ENCODE measurements around the gene NEMP1. TPM values are rescaled to one million over a fixed set of nuclear protein-coding genes. Genes with fewer than 3 reads are reported as not detected.

Gene NEMP1
- total RNA-seq, 1 donor from 2014 or later, result 27.6 TPM

GRCh38 chr12:57087691-57088353, 9.2 kb upstream of the NEMP1 start:
- peak overlapping the region; percentile 96 for H3K27ac Mint-ChIP-seq
- H3K36me3 Mint-ChIP-seq (ENCODE audit: low read depth), result peaks cover 27% of the 10 kb centered on the region
- H3K4me3 Mint-ChIP-seq, result peak overlapping the region; percentile 88
- H3K4me1 Mint-ChIP-seq, result peaks cover 51% of the 10 kb centered on the region
- DNase-seq (peak; percentile 74), ATAC-seq (ENCODE audit: low read depth) (peak; percentile 40)
- ChIA-PET POLR2A (interaction anchor here (0.6 to 16.5 kb wide), 6 partner anchors 13 to 362 kb away, joined by 3 to 692 read pairs (median 8); partner anchors contain the start of genes NEMP1 and STAT6), CTCF (interaction anchor here (3.0 to 10.6 kb wide), 2 partner anchors 17 to 24 kb away, joined by 22 to 102 read pairs; partner anchors contain the start of gene STAT6)
- no peaks in the 10 kb centered on the region for H3K9me3 Mint-ChIP-seq
- H3K27me3 Mint-ChIP-seq, result no peaks in the 10 kb centered on the region
- intact Hi-C loops (cut with micrococcal nuclease), result loop anchor here (1.0 to 5.0 kb wide), 10 partner anchors 10 to 971 kb away; partner anchors contain the start of genes MBD6, NEMP1, PRIM1 and PTGES3
- TF ChIP-seq CTCF (IDR thresholded peaks at IDR 0.05), result no peak

GRCh38 chr12:57087010-57087690, 8.6 kb upstream of the NEMP1 start:
- DNase-seq, result peak; percentile 80
- POLR2A ChIA-PET, result interaction anchor here (0.7 to 16.5 kb wide), 6 partner anchors 13 to 408 kb away, joined by 3 to 692 read pairs (median 12); partner anchors contain the start of genes LRP1, NEMP1 and STAT6
- peak; percentile 43 for ATAC-seq (ENCODE audit: low read depth)
- no peaks in the 10 kb centered on the region for H3K27me3 Mint-ChIP-seq
- no peaks in the 10 kb centered on the region for H3K9me3 Mint-ChIP-seq
- intact Hi-C loops (cut with micrococcal nuclease), result loop anchor here (1.0 to 5.0 kb wide), 8 partner anchors 9 to 970 kb away; partner anchors contain the start of genes MBD6, NEMP1, PTGES3 and R3HDM2
- H3K4me3 Mint-ChIP-seq, result peak overlapping the region; percentile 92
- H3K36me3 Mint-ChIP-seq (ENCODE audit: low read depth), result peaks cover 20% of the 10 kb centered on the region
- peaks cover 46% of the 10 kb centered on the region for H3K4me1 Mint-ChIP-seq
- peak overlapping the region; percentile 96 for H3K27ac Mint-ChIP-seq
- TF ChIP-seq CTCF (IDR thresholded peaks at IDR 0.05), result no peak
- CTCF ChIA-PET, result interaction anchor here (3.0 to 10.6 kb wide), 2 partner anchors 17 to 25 kb away, joined by 22 to 102 read pairs; partner anchors contain the start of gene STAT6

- Mint-ChIP-seq H3K27me3 (no peaks in the 10 kb centered on the region), H3K27ac (peak overlapping the region; percentile 96), H3K9me3 (no peaks in the 10 kb centered on the region), H3K36me3 (ENCODE audit: low read depth) (peaks cover 14% of the 10 kb centered on the region), H3K4me1 (peaks cover 41% of the 10 kb centered on the region), H3K4me3 (peak overlapping the region; percentile 92)
- ChIA-PET CTCF (interaction anchor here (0.6 to 10.6 kb wide), 3 partner anchors 16 to 25 kb away, joined by 4 to 102 read pairs (median 22); partner anchors contain the start of gene STAT6), POLR2A (interaction anchor here (0.6 to 16.5 kb wide), 6 partner anchors 12 to 408 kb away, joined by 3 to 692 read pairs (median 6); partner anchors contain the start of genes LRP1, NEMP1 and STAT6)
- DNase-seq (no peak), ATAC-seq (ENCODE audit: low read depth) (no peak)
- intact Hi-C loops (cut with micrococcal nuclease), result loop anchor here (1.0 to 5.0 kb wide), 8 partner anchors 8 to 969 kb away; partner anchors contain the start of genes MBD6, NEMP1, PTGES3 and R3HDM2
- no peak for TF ChIP-seq CTCF (IDR thresholded peaks at IDR 0.05)
Observed at GRCh38 chr12:57086493-57087009, 8.0 kb upstream of the NEMP1 start.

- Mint-ChIP-seq H3K9me3 (no peaks in the 10 kb centered on the region), H3K4me1 (peaks cover 41% of the 10 kb centered on the region), H3K36me3 (ENCODE audit: low read depth) (peaks cover 13% of the 10 kb centered on the region), H3K27ac (peak overlapping the region; percentile 96), H3K4me3 (peak overlapping the region; percentile 92), H3K27me3 (no peaks in the 10 kb centered on the region)
- ATAC-seq (ENCODE audit: low read depth) (no peak), DNase-seq (no peak)
- ChIA-PET POLR2A (interaction anchor here (0.6 to 16.5 kb wide), 5 partner anchors 8 to 42 kb away, joined by 3 to 692 read pairs (median 10); partner anchors contain the start of genes LRP1, NEMP1 and STAT6), CTCF (interaction anchor here (0.6 to 10.6 kb wide), 4 partner anchors 16 to 26 kb away, joined by 4 to 102 read pairs (median 16); partner anchors contain the start of gene STAT6)
- intact Hi-C loops (cut with micrococcal nuclease), result loop anchor here (2.0 to 5.0 kb wide), 6 partner anchors 15 to 969 kb away; partner anchors contain the start of genes MBD6, PTGES3, R3HDM2 and RPL41
- TF ChIP-seq CTCF (IDR thresholded peaks at IDR 0.05), result no peak
Observed at GRCh38 chr12:57085999-57086492, 7.5 kb upstream of the NEMP1 start.

Data from activated B cell treated with CpG ODN at 0.5 μM for 24 hours (primary cell).